Measurements from ENCODE around the gene FCHO2.

Gene FCHO2

GRCh38 chr5:73032635-73033034 lies 76.8 kb downstream of the FCHO2 start:
- DNase-seq, result no peak

- DNase-seq, result no peak
These were observed 81.7 kb downstream of the FCHO2 start for GRCh38 chr5:73037545-73037944.

GRCh38 chr5:73039082-73039481 lies 83.2 kb downstream of the FCHO2 start:
- DNase-seq, result peak; percentile 77

- DNase-seq, result no peak
These were observed 87.2 kb downstream of the FCHO2 start for GRCh38 chr5:73042993-73043392.

GRCh38 chr5:73044546-73044945 lies 88.7 kb downstream of the FCHO2 start:
- no peak for DNase-seq

GRCh38 chr5:73045623-73046022 lies 89.8 kb downstream of the FCHO2 start:
- no peak for DNase-seq

GRCh38 chr5:73061593-73061992 lies 105.8 kb downstream of the FCHO2 start:
- DNase-seq, result no peak

GRCh38 chr5:73066466-73066865 lies 110.6 kb downstream of the FCHO2 start:
- no peak for DNase-seq

- DNase-seq, result no peak
These were observed 111.4 kb downstream of the FCHO2 start for GRCh38 chr5:73067213-73067612.

- no peak for DNase-seq
These were observed 125.3 kb downstream of the FCHO2 start for GRCh38 chr5:73081093-73081492.

GRCh38 chr5:73088026-73088425 lies 132.2 kb downstream of the FCHO2 start:
- DNase-seq, result no peak

GRCh38 chr5:73093943-73094342 lies 138.1 kb downstream of the FCHO2 start:
- no peak for DNase-seq

- DNase-seq, result no peak
These were observed 138.6 kb downstream of the FCHO2 start for GRCh38 chr5:73094415-73094814.

- DNase-seq, result no peak
These were observed 139.9 kb downstream of the FCHO2 start for GRCh38 chr5:73095564-73096238.

GRCh38 chr5:73096239-73096575 lies 140.4 kb downstream of the FCHO2 start:
- no peak for DNase-seq

- no peak for DNase-seq
These were observed 141.9 kb downstream of the FCHO2 start for GRCh38 chr5:73097740-73098139.

- DNase-seq, result no peak
These were observed 144.3 kb downstream of the FCHO2 start for GRCh38 chr5:73100109-73100508.

- DNase-seq, result peak; percentile 83
These were observed 148.0 kb downstream of the FCHO2 start for GRCh38 chr5:73103870-73104299.

- DNase-seq, result peak; percentile 44
These were observed 148.5 kb downstream of the FCHO2 start for GRCh38 chr5:73104326-73104725.

- no peak for DNase-seq
These were observed 150.5 kb downstream of the FCHO2 start for GRCh38 chr5:73106335-73106734.

GRCh38 chr5:73110190-73110589 lies 154.3 kb downstream of the FCHO2 start:
- no peak for DNase-seq

GRCh38 chr5:73111536-73111935 lies 155.7 kb downstream of the FCHO2 start:
- no peak for DNase-seq

GRCh38 chr5:73112359-73112758 lies 156.5 kb downstream of the FCHO2 start:
- DNase-seq, result no peak

GRCh38 chr5:73114044-73114688 lies 158.3 kb downstream of the FCHO2 start:
- DNase-seq, result peak; percentile 19
